ENCODE data around the gene NUCB1. TPM values are rescaled to one million over a fixed set of nuclear protein-coding genes. Genes with fewer than 3 reads are reported as not detected.
A peak's percentile ranks its signal among the peaks of the same experiment; 100 is the strongest.

Gene NUCB1
- total and polyA plus RNA-seq, 2 donors (not counting 3 experiments of a cell fraction or from before 2014, with no cell fraction given) = 194 to 231 TPM

DNA sequence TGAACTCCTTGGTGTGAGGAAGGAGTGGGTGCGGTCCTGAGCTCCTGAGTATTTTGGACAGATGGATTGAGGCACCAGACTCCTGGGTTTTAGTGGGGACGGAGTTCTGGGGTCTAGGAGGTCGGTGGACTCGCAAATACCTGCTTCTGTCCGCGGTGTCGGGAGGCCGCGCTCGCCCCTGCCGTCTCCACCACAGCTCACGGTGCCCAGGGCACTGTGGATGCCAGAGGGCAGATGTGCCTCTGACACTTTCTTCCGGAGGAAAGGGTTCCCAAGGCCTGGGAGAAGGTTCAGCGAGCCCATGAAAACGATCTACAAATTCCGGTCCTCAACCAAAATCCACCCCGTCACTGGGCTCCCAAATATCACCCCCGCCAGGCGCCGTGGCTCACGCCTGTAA is 4.9 kb upstream of the NUCB1 start:
- H2AFZ ChIP-seq (ENCODE audit: low read depth, low read length) = no peak overlapping the region
- no peaks in the 10 kb centered on the region for H3K36me3 ChIP-seq (ENCODE audit: control insufficient read depth in 2 of 2, extremely low read depth in 1 of 2, insufficient read depth in 2 of 2, low read length in 2 of 2)
- no peak overlapping the region for H3K4me3 ChIP-seq (replicated peaks in 1 of 3; ENCODE audit: insufficient read depth in 1 of 3, low read depth in 1 of 3, low read length in 3 of 3)
- H3K4me2 ChIP-seq (ENCODE audit: insufficient read depth, low read length) = no peak overlapping the region
- H3K27me3 ChIP-seq (ENCODE audit: control insufficient read depth in 2 of 2, insufficient read depth in 2 of 2, low read length in 2 of 2) = peaks cover 10 to 11% of the 10 kb centered on the region in 2 experiments
- no peak overlapping the region for H3K27ac ChIP-seq (ENCODE audit: insufficient read depth, low read depth, low read length)
- intact Hi-C loops (cut with micrococcal nuclease) (no loop called here), dilution Hi-C loops (cut with MboI; ENCODE audit: extremely low pct_ligation_motif_present, low sequenced_read_pairs) (no loop called here)
- ChIA-PET POLR2A (interaction anchor here (0.8 kb wide), 1 partner anchor 32 kb away, joined by 10 read pairs; no protein-coding TSS in a partner anchor), CTCF (interaction anchor here (2.3 kb wide), 1 partner anchor 76 kb away, joined by 13 read pairs; no protein-coding TSS in a partner anchor)
- H3K79me2 ChIP-seq (ENCODE audit: control insufficient read depth, insufficient read depth, low read length) = no peaks in the 10 kb centered on the region
- FAIRE-seq (no peak), DNase-seq (ENCODE audit: low read depth, low spot score) (no peak)
- no TSS peak for BruUV-seq (replicated peaks)
- no peaks in the 10 kb centered on the region for H3K9me1 ChIP-seq (replicated peaks; ENCODE audit: control insufficient read depth, extremely low read depth, insufficient read depth, low read length)
- peaks cover 4% of the 10 kb centered on the region for H3K4me1 ChIP-seq (ENCODE audit: control insufficient read depth, extremely low read depth, insufficient read depth, low read length)
- H3K9ac ChIP-seq (replicated peaks; ENCODE audit: extremely low read depth, insufficient read depth, low read length) = no peak overlapping the region
- H4K20me1 ChIP-seq (replicated peaks; ENCODE audit: control insufficient read depth, extremely low read depth, insufficient read depth, low read length) = no peaks in the 10 kb centered on the region
- TF ChIP-seq JUN (IDR thresholded peaks at IDR 0.05; ENCODE audit: borderline replicate concordance, insufficient read depth, insufficient read length, low read depth) = no peak
- TF ChIP-seq FOS (IDR thresholded peaks at IDR 0.05; ENCODE audit: borderline replicate concordance, insufficient read depth, low read length) = no peak
- TF ChIP-seq EZH2 (IDR thresholded peaks at IDR 0.05; ENCODE audit: borderline replicate concordance, low read depth, low read length, severe bottlenecking) = peak; percentile 55
- TF ChIP-seq GATA2 (IDR thresholded peaks at IDR 0.05; ENCODE audit: insufficient read depth, insufficient read length, low read depth, low read length) = no peak
- no peaks in the 10 kb centered on the region for H3K9me3 ChIP-seq (replicated peaks; ENCODE audit: control insufficient read depth, insufficient read depth, low read length)

- Histone ChIP-seq H3K4me1 (ENCODE audit: control insufficient read depth, extremely low read depth, insufficient read depth, low read length) (peaks cover 12% of the 10 kb centered on the region), H3K9ac (replicated peaks; ENCODE audit: extremely low read depth, insufficient read depth, low read length) (no peak overlapping the region), H2AFZ (ENCODE audit: low read depth, low read length) (peak overlapping the region; percentile 39), H3K36me3 (ENCODE audit: control insufficient read depth in 2 of 2, extremely low read depth in 1 of 2, insufficient read depth in 2 of 2, low read length in 2 of 2) (no peaks in the 10 kb centered on the region), H3K27me3 (ENCODE audit: control insufficient read depth in 2 of 2, insufficient read depth in 2 of 2, low read length in 2 of 2) (peaks cover 10 to 11% of the 10 kb centered on the region in 2 experiments), H3K9me1 (replicated peaks; ENCODE audit: control insufficient read depth, extremely low read depth, insufficient read depth, low read length) (no peaks in the 10 kb centered on the region), H3K79me2 (ENCODE audit: control insufficient read depth, insufficient read depth, low read length) (peaks cover 5% of the 10 kb centered on the region), H3K4me2 (ENCODE audit: insufficient read depth, low read length) (no peak overlapping the region), H3K4me3 (replicated peaks in 1 of 3; ENCODE audit: insufficient read depth in 1 of 3, low read depth in 1 of 3, low read length in 3 of 3) (peak overlapping the region in 1 of 3 experiments; percentile 14), H3K9me3 (replicated peaks; ENCODE audit: control insufficient read depth, insufficient read depth, low read length) (no peaks in the 10 kb centered on the region), H3K27ac (ENCODE audit: insufficient read depth, low read depth, low read length) (no peak overlapping the region), H4K20me1 (replicated peaks; ENCODE audit: control insufficient read depth, extremely low read depth, insufficient read depth, low read length) (no peaks in the 10 kb centered on the region)
- ChIA-PET POLR2A (interaction anchor here (0.7 kb wide), 1 partner anchor 90 kb away, joined by 3 read pairs; no protein-coding TSS in a partner anchor), CTCF (interaction anchor here (2.3 kb wide), 1 partner anchor 74 kb away, joined by 13 read pairs; no protein-coding TSS in a partner anchor)
- intact Hi-C loops (cut with micrococcal nuclease) (no loop called here), dilution Hi-C loops (cut with MboI; ENCODE audit: extremely low pct_ligation_motif_present, low sequenced_read_pairs) (no loop called here)
- DNase-seq (ENCODE audit: low read depth, low spot score) = no peak
- peak; percentile 31 for FAIRE-seq
- no peak for TF ChIP-seq JUN (IDR thresholded peaks at IDR 0.05; ENCODE audit: borderline replicate concordance, insufficient read depth, insufficient read length, low read depth)
- TF ChIP-seq CTCF (IDR thresholded peaks at IDR 0.05; ENCODE audit: extremely low read depth in 1 of 2, insufficient read depth in 1 of 2, low read depth in 1 of 2, low read length in 2 of 2) = no peak
- TF ChIP-seq EZH2 (IDR thresholded peaks at IDR 0.05; ENCODE audit: borderline replicate concordance, low read depth, low read length, severe bottlenecking) = no peak
- no peak for TF ChIP-seq POLR2A (IDR thresholded peaks at IDR 0.05; ENCODE audit: low read depth, low read length)
- TF ChIP-seq FOS (IDR thresholded peaks at IDR 0.05; ENCODE audit: borderline replicate concordance, insufficient read depth, low read length) = no peak
- no peak for TF ChIP-seq MAX (IDR thresholded peaks at IDR 0.05; ENCODE audit: insufficient read depth, insufficient read length)
- TF ChIP-seq POLR2AphosphoS5 (IDR thresholded peaks at IDR 0.05; ENCODE audit: insufficient read depth, low read depth, low read length) = no peak
- TF ChIP-seq MYC (IDR thresholded peaks at IDR 0.05; ENCODE audit: low read depth, low read length) = no peak
- TF ChIP-seq GATA2 (IDR thresholded peaks at IDR 0.05; ENCODE audit: insufficient read depth, insufficient read length, low read depth, low read length) = no peak
- no TSS peak for BruUV-seq (replicated peaks)
Observed at GRCh38 chr19:48896191-48896720, 3.9 kb upstream of the NUCB1 start.

All from endothelial cell of umbilical vein (primary cell).